Vagina (tissue), 2 donors: Measurements from ENCODE around the gene ADAT3. TPM values are rescaled to one million over a fixed set of nuclear protein-coding genes. Genes with fewer than 3 reads are reported as not detected.

Experiments used
- DNase-seq, 2 donors: peaks; one replicate each; pipeline ENCODE4 v3.0.0-alpha.2; 2017; ENCODE audit errors: extremely low spot score in 2 of 2
- H3K27ac ChIP-seq: fragments of 200-600 bp; sonication (generic); one replicate; pipeline ENCODE4 v1.5.1; 2019
- H3K27me3 ChIP-seq: fragments of 200-600 bp; sonication (generic); one replicate; pipeline ENCODE4 v1.5.1; 2019
- H3K36me3 ChIP-seq, 2 donors: fragments of 200-600 bp; sonication (generic); one replicate each; pipeline ENCODE4 v1.5.1; 2017 to 2019
- H3K4me1 ChIP-seq: fragments of 200-600 bp; sonication (generic); one replicate; pipeline ENCODE4 v1.5.1; 2019
- H3K4me3 ChIP-seq, 2 donors: fragments of 200-600 bp; sonication (generic); 1 replicate in 1 of 2; 2 replicates in 1 of 2; pipeline ENCODE4 v1.5.1; 2016 to 2019
- H3K9me3 ChIP-seq: fragments of 200-600 bp; sonication (generic); one replicate; pipeline ENCODE4 v1.5.1; 2019
- POLR2A ChIP-seq, 2 donors: fragments of 450-650 bp; IDR thresholded peaks; one replicate each; pipeline ENCODE4 v1.6.1; 2017; ENCODE audit warnings: antibody characterized with exemption in 2 of 2, mild to moderate bottlenecking in 2 of 2, moderate library complexity in 2 of 2
- POLR2AphosphoS5 ChIP-seq, 2 donors: sonication (generic); formaldehyde crosslinking; IDR thresholded peaks; one replicate each; pipeline ENCODE4 v1.9.0; 2017; ENCODE audit warnings: antibody characterized with exemption in 2 of 2, mild to moderate bottlenecking in 2 of 2, low read depth in 1 of 2; ENCODE audit not compliant: insufficient read depth in 1 of 2
- intact Hi-C: fragments of 100-400 bp; cut with DNase I; formaldehyde crosslinking; loops from one replicate; pipeline ENCODE4 v1.15.1; 2023
- total RNA-seq: library from RNA; depleted of rRNA; stranded (reverse); fragments of >200 nt; gene quantifications from one replicate; pipeline ENCODE4 v1.2.3, GENCODE V29; 2016
- TF ChIP-seq, protein P1 (sequence below), 3 experiments: fragments of 450-650 bp in 2 of 3; fragments of 200-600 bp in 1 of 3; sonication (generic) in 1 of 3; IDR thresholded peaks; one replicate each; pipeline ENCODE4 v1.5.1; 2017 to 2019; ENCODE audit warnings: antibody characterized with exemption in 3 of 3, mild to moderate bottlenecking in 2 of 3, moderate library complexity in 2 of 3

The ADAT3 gene
- total RNA-seq, 1 donor from 2014 or later, result 5.2 TPM

DNA sequence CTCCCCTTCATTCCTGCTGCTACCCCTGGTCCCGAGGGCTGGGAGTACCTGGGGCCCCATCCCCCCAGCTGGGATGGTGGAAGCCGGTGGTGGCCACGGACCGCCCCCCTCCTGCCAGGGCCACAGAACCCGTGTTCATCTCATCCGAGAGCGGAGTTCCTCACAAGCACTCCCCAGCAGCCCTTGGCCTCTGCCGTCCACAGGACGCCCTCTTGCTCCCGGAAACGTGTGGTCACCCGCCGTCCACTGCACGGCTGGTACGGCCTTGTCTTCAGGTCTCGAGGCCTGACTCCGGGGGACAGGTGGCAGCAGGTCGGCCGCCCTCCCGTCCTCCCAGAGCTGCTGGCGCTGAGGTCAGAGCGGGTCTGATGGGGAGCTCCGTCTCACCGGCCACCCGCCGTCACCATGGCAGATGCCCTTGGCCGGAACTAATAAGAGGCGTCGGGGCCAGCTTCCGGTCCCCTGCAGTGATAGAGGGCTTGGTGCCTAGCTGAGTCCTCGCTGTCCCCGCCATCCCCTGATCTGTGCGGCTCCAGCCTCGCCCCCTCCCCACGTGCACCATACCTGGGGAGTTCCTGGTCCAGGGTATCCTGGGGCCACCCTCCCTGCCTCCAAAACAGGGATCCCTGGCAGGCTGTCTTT lies 19.2 kb downstream of the ADAT3 start:
- peaks cover 6% of the 10 kb centered on the region for H3K4me1 ChIP-seq
- no peak for TF ChIP-seq POLR2AphosphoS5 (IDR thresholded peaks at IDR 0.05; ENCODE audit: insufficient read depth in 1 of 2, low read depth in 1 of 2)
- TF ChIP-seq, protein P1, sequence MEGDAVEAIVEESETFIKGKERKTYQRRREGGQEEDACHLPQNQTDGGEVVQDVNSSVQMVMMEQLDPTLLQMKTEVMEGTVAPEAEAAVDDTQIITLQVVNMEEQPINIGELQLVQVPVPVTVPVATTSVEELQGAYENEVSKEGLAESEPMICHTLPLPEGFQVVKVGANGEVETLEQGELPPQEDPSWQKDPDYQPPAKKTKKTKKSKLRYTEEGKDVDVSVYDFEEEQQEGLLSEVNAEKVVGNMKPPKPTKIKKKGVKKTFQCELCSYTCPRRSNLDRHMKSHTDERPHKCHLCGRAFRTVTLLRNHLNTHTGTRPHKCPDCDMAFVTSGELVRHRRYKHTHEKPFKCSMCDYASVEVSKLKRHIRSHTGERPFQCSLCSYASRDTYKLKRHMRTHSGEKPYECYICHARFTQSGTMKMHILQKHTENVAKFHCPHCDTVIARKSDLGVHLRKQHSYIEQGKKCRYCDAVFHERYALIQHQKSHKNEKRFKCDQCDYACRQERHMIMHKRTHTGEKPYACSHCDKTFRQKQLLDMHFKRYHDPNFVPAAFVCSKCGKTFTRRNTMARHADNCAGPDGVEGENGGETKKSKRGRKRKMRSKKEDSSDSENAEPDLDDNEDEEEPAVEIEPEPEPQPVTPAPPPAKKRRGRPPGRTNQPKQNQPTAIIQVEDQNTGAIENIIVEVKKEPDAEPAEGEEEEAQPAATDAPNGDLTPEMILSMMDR (IDR thresholded peaks at IDR 0.05), result no peak
- TF ChIP-seq POLR2A (IDR thresholded peaks at IDR 0.05), result no peak

DNA sequence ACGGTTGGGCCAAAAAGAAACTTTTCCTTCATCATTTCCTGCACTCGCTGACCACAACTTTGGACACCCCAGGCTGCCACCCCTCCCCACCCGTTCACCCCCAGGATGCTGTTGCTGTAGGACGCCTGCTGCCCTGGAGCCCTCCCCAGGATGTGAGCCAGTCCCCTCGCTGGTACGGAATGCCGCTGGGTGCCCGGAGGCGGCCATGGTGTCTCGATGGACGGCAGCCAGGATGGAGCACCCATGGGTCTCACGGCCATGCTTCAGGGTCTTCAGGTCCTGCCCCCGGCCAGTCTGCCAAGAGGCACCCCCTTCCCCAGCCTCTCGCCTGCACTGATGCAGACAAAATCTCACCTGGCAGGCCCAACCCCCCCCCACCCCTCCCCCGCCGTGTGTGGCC lies 20.3 kb downstream of the ADAT3 start:
- H3K4me1 ChIP-seq, result peaks cover 14% of the 10 kb centered on the region
- no peaks in the 10 kb centered on the region for H3K27me3 ChIP-seq
- TF ChIP-seq POLR2A (IDR thresholded peaks at IDR 0.05) (no peak), POLR2AphosphoS5 (IDR thresholded peaks at IDR 0.05; ENCODE audit: insufficient read depth in 1 of 2, low read depth in 1 of 2) (no peak)
- TF ChIP-seq, protein P1 (IDR thresholded peaks at IDR 0.05), result no peak
- H3K4me3 ChIP-seq, result no peak overlapping the region
- intact Hi-C loops, result loop anchor here (5.0 kb wide), 1 partner anchor 147 kb away; no protein-coding TSS in a partner anchor
- DNase-seq, result no peak
- H3K9me3 ChIP-seq, result no peaks in the 10 kb centered on the region
- H3K27ac ChIP-seq, result no peak overlapping the region
- peaks cover 0 to 12% of the 10 kb centered on the region in 2 donors for H3K36me3 ChIP-seq

More for the DNA sequence above, 19.2 kb downstream of the ADAT3 start:
- no peak for DNase-seq
- intact Hi-C loops, result no loop called here
- no peak overlapping the region for H3K4me3 ChIP-seq
- no peaks in the 10 kb centered on the region for H3K9me3 ChIP-seq
- H3K27ac ChIP-seq, result no peak overlapping the region
- peaks cover 0 to 23% of the 10 kb centered on the region in 2 donors for H3K36me3 ChIP-seq
- H3K27me3 ChIP-seq, result no peaks in the 10 kb centered on the region

DNA sequence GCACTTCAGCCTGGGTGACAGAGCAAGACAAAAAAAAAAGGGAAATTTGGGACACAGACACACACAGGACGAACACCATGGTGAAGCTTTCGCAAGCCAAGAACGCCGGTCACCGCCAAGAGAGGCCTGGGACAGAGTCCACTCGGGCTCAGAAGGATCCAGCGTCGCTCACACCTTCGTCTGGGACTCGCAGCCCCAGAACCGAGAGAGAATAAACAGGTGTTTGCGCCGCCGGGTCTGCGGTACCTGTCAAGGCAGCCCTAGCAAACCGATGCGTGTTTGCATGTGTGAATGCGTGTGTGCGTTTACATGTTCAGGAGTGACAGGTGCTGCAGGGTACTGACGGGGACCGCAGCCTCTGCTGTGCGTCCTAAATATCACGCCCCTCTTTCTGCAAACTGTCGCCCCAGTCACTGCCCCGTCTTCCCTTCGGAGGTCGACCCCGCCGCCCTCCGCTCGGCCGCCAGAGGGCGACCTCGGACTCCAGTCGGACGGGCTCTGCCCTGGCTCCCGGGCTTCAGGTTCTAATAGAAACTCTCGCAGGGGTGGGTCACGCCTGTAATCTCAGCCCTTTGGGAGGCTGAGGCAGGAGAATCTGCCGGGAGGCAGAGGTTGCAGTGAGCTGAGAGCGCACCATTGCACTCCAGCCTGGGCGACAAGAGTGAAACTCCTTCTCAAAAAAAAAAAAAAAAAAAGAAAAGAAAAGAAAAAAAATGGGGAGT lies 24.0 kb downstream of the ADAT3 start:
- H3K9me3 ChIP-seq, result no peaks in the 10 kb centered on the region
- peaks cover 0 to 3% of the 10 kb centered on the region in 2 donors for H3K36me3 ChIP-seq
- intact Hi-C loops, result loop anchor here (5.0 kb wide), 1 partner anchor 143 kb away; no protein-coding TSS in a partner anchor
- no peak for DNase-seq
- peak overlapping the region; percentile 7 to 28 for H3K4me3 ChIP-seq
- H3K4me1 ChIP-seq, result peaks cover 14% of the 10 kb centered on the region
- peak; percentile 37 to 78 for TF ChIP-seq POLR2AphosphoS5 (IDR thresholded peaks at IDR 0.05; ENCODE audit: insufficient read depth in 1 of 2, low read depth in 1 of 2)
- TF ChIP-seq POLR2A (IDR thresholded peaks at IDR 0.05), result no peak
- TF ChIP-seq, protein P1 (IDR thresholded peaks at IDR 0.05), result peak in 2 of 3 experiments; percentile 70 to 82
- peak overlapping the region; percentile 2 for H3K27ac ChIP-seq
- H3K27me3 ChIP-seq, result no peaks in the 10 kb centered on the region

DNA sequence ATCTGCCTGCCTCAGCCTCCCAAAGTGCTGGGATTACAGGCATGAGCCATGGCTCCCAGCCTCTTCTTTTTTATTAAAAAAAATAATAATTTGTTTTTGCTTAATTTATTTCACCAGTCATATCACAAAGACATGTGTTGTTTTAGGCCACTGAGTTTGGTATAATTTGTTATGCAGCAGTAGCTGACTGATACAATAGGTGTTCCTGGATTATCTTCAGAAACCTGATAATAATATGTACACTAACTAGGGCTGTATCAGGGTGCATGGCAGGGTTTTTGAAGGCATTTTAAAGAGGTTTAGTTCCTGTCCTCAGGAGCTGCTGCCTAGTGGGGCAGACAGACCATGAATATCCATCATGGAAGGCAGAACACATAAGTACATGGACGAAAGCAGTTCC lies 26.2 kb downstream of the ADAT3 start:
- Histone ChIP-seq H3K9me3 (no peaks in the 10 kb centered on the region), H3K27me3 (no peaks in the 10 kb centered on the region), H3K27ac (no peak overlapping the region), H3K4me1 (peaks cover 14% of the 10 kb centered on the region), H3K36me3 (no peaks in the 10 kb centered on the region), H3K4me3 (no peak overlapping the region)
- intact Hi-C loops, result no loop called here
- TF ChIP-seq, protein P1 (IDR thresholded peaks at IDR 0.05), result no peak
- TF ChIP-seq POLR2A (IDR thresholded peaks at IDR 0.05) (no peak), POLR2AphosphoS5 (IDR thresholded peaks at IDR 0.05; ENCODE audit: insufficient read depth in 1 of 2, low read depth in 1 of 2) (no peak)
- DNase-seq, result no peak

DNA sequence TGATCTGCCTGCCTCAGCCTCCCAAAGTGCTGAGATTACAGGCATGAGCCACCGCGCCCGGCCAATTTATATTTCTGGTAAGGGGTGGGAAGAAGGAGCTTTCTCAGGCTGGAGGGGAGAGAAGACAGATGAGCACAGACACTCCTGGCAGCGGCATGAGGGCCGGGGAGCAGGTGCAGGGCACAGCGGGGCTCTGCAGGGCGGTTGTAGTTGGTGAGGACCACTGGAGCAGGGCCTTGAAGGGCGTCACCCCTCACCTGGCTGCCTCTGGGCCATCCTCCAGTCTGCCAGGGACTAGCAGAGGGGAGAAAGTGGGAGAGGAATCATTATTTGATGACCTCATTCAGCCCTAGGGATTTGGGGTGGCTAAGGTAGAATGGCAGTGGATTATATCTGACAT lies 27.2 kb downstream of the ADAT3 start:
- peaks cover 14% of the 10 kb centered on the region for H3K4me1 ChIP-seq
- no peak for TF ChIP-seq POLR2AphosphoS5 (IDR thresholded peaks at IDR 0.05; ENCODE audit: insufficient read depth in 1 of 2, low read depth in 1 of 2)
- TF ChIP-seq POLR2A (IDR thresholded peaks at IDR 0.05), result no peak
- TF ChIP-seq, protein P1 (IDR thresholded peaks at IDR 0.05), result no peak
- no peak overlapping the region for H3K4me3 ChIP-seq
- H3K27ac ChIP-seq, result no peak overlapping the region
- no peaks in the 10 kb centered on the region for H3K9me3 ChIP-seq
- no peak for DNase-seq
- no peaks in the 10 kb centered on the region for H3K27me3 ChIP-seq
- intact Hi-C loops, result no loop called here
- H3K36me3 ChIP-seq, result no peaks in the 10 kb centered on the region
